GM21619 (cell line): ENCODE data around the gene STX8.

Source experiments
- ATAC-seq: cut with Tn5 transposase; IDR thresholded peaks from one replicate; pipeline ENCODE4 v1.9.1; 2021; ENCODE audit not compliant: unreplicated experiment

STX8 gene

DNA sequence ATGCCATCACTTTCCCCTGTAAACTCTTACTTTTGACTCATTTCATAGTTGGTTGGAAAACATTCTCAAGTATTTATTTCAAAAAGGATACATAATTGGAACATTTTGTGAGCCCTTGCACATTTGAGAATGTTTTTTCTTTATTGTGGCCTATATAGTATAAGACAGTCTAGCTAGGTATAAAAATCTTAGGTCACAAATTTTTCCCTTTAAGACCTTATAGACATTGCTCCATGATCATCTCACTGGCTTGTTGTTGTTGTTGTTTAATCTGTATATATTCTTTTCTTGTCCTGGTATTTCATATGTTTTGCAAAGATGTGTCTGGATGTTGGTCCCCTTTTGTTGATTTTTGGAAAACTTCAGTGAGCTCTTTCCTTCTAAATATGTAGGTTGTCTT lies 360.2 kb downstream of the STX8 start:
- no peak for ATAC-seq

- ATAC-seq: no peak
These were observed 362.3 kb downstream of the STX8 start for GRCh38 chr17:9213303-9213640.

DNA sequence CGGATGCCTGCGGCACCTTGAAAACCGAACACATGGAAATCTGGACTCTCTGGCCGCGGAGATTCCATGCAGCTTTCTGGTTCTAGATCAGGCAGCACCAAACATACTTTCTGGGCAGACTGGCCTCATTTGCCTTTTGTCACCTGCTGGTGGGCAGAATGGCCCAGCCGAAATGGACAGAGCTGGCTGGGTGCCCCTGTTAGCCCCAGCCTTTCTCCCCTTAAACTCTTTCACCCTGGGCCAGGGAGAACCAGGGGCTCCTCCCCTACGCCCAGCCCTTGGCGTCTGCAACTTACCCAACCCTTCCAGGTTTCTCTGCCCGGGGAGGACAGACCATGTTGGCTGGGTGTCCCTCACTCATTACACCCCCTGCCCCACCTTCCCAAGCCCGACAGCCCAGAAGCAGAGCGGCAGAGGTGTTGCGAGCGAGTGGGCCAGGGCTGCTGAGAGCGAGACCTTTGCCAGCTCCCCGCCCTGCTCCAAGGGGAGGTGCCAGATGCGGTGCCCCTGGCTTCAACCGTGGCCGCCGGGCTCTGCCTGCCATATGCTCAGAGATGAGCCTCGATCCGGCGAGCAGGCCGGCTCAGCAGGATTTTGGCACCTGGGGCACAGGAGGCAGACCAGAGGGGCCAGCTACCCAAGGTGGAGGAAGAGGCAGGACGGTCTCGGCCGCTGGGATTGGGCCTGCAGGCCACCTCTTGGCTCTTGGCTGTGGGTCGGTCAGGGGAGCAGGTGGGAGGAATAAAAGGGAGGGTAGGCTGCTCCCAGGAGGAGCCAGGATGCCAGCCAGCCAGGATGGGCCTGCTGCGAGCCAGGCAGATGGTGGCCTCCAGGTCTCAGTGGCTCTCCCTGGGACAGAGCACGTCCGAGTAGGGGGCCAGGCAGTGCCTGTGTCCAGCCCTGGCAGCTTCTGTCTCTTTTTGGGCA lies 363.0 kb downstream of the STX8 start:
- ATAC-seq: no peak

DNA sequence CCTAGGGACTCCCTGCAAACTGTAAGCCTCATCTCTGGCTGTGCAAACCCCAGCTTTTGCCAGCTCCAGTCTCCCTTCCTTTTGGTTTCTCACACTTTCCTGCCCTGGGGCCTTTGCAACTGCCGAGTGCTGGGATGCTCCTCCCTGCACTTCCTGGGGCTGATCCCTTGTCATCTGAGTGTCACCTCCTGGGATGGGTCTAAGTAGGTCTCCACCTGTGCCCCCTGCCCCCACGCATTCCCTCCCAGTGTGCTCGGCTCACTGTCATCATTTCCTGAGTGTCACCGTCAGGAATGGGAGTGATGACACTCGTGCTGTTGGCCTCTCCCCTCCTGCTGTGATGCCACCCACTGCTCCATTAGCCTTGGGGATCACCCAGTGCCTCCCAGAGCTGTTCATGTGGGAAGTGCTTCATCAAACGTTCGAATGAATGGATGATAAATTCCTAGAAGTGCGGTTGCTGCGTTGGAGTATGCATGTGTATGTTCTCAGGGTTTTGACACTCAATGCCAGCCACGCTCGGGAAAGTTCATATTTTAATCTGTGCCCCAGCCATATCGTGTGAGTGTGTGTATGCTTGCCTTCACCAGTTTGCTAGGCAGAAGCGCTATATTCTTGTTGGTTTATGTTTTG lies 364.4 kb downstream of the STX8 start:
- ATAC-seq: no peak

GRCh38 chr17:9209781-9210370 lies 365.7 kb downstream of the STX8 start:
- ATAC-seq: no peak

- ATAC-seq: no peak
These were observed 366.3 kb downstream of the STX8 start for GRCh38 chr17:9209347-9209746.

GRCh38 chr17:9208381-9209105 lies 367.1 kb downstream of the STX8 start:
- ATAC-seq: no peak

GRCh38 chr17:9206741-9207332 lies 368.8 kb downstream of the STX8 start:
- ATAC-seq: no peak

GRCh38 chr17:9206410-9206703 lies 369.3 kb downstream of the STX8 start:
- no peak for ATAC-seq

DNA sequence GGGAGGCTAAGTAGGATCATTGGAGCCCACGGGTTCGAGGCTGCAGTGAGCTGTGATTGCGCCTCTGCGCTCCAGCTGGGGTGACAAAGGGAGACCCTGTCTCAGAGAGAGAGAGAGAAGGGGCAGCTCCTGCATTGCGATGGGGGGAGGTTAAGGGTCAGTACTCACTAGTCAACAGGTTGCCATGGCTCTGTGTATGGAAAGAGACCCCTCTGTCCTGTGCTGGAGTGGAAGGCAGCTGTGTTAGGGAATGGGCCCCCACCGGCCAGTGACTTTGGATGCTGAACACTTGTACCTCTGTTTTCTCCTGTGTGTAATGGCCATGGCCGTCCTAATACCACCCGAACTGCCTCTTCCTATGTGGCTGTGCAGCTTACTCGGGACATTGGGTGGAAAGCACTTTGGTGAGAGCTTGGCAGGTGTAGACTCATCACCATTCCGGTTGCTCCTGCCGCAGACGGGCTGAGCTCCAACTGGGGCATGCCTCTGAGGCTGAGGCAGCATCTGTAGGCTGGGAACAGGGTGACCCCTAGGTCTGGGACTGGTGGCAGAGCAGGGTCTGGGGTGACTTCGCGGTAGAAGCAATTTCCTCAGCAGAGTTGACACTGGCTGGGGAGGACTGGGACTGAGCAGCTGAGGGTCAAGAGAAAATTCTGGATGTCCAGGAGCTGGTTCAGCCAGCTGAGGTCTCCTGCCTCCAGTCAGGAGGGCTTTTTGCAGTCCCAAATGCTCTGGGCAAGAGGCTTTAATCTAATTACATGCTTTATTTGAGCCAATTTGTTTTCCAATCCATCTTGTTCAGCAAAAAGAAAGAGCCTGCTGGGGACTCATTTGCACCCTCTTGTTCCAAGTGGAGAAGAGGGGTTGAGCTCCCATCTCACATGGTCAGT lies 369.9 kb downstream of the STX8 start:
- no peak for ATAC-seq

DNA sequence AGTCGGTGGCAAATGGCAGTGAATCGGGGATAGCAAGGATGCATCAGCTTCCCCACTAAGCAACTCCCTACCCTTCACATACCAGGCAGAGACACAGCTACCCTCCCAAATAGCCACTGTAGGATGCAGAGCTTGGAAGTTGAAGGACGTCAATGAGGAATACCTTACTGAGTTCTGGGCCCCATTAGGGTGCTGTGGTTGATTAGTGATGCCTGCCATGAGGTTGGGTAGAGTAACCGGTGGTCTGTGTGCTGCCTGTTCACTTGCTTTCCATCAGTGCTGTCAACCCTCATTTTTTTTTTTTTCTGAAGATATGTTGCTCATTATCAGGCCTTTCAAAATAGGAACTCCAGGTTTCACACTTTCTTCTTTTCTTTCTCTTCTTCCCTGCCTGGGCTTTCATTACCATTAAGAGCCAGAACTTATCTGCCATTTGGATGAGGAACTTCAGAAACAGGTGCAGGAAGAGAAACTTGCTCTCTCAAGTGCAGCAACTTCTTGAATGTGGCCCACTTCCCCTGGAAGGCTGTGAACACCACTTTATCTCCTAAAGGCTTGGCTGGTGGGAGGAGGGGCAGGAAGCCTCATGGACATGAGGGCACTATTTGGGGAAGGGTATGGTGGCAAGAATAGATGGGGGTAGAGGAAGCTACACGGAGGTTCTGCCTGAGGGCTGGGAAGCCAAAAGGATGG lies 370.8 kb downstream of the STX8 start:
- no peak for ATAC-seq

GRCh38 chr17:9203771-9204425 lies 371.7 kb downstream of the STX8 start:
- ATAC-seq: no peak

DNA sequence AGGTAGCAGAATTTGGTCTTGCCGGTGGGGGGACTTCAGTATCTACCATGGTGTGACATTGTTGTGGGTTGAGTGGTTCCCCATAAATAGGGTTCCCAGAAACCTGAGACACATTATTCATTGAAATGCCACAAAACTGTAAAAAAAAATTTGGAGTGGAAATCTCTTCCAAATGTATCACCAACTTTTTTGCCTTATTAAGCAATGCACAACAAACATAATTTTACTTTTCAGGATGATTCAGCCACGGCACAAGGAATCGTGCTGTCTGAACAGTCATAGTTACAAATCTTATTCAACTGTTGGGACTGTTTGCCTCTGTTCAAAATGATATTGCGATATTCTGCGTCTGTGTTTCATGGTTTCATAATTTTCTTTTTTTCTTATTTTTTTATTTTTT lies 373.1 kb downstream of the STX8 start:
- ATAC-seq: no peak

GRCh38 chr17:9200699-9201359 lies 374.8 kb downstream of the STX8 start:
- ATAC-seq: peak; percentile 77
